BLaER1 treated with 17β-estradiol and CSF1 and Interleukin-3, amounts not matched to agents 10 nM and 100 nM (cell line): Measurements from ENCODE around the gene COG8.

Experiments used
- H3K27ac ChIP-seq, 11 experiments: shearing (Covaris generic); formaldehyde crosslinking; 2 replicates each; pipeline ENCODE4 v1.8.1; 2022
- H3K27me3 ChIP-seq, 11 experiments: shearing (Covaris generic); formaldehyde crosslinking; 2 replicates each; pipeline ENCODE4 v1.8.1; 2022
- H3K36me3 ChIP-seq, 11 experiments: shearing (Covaris generic); formaldehyde crosslinking; 2 replicates each; pipeline ENCODE4 v1.8.1; 2022
- H3K4me1 ChIP-seq, 10 experiments: shearing (Covaris generic); formaldehyde crosslinking; 2 replicates each; pipeline ENCODE4 v1.8.1; 2022
- H3K4me2 ChIP-seq, 11 experiments: shearing (Covaris generic); formaldehyde crosslinking; 2 replicates each; pipeline ENCODE4 v1.8.1; 2022
- H3K4me3 ChIP-seq, 10 experiments: shearing (Covaris generic); formaldehyde crosslinking; 2 replicates each; pipeline ENCODE4 v1.8.1; 2022
- H3K9ac ChIP-seq, 11 experiments: shearing (Covaris generic); formaldehyde crosslinking; 2 replicates each; pipeline ENCODE4 v1.8.1; 2022
- H3K9me3 ChIP-seq, 11 experiments: shearing (Covaris generic); formaldehyde crosslinking; replicated peaks in 1 of 11; 2 replicates each; pipeline ENCODE4 v1.8.1; 2022
- H4K20me1 ChIP-seq, 11 experiments: shearing (Covaris generic); formaldehyde crosslinking; 2 replicates each; pipeline ENCODE4 v1.8.1; 2022
- Cebpa-rat ChIP-seq, 11 experiments: shearing (Covaris generic); IDR thresholded peaks; 2 replicates each; pipeline ENCODE4 v1.8.1; 2022

COG8 gene

DNA sequence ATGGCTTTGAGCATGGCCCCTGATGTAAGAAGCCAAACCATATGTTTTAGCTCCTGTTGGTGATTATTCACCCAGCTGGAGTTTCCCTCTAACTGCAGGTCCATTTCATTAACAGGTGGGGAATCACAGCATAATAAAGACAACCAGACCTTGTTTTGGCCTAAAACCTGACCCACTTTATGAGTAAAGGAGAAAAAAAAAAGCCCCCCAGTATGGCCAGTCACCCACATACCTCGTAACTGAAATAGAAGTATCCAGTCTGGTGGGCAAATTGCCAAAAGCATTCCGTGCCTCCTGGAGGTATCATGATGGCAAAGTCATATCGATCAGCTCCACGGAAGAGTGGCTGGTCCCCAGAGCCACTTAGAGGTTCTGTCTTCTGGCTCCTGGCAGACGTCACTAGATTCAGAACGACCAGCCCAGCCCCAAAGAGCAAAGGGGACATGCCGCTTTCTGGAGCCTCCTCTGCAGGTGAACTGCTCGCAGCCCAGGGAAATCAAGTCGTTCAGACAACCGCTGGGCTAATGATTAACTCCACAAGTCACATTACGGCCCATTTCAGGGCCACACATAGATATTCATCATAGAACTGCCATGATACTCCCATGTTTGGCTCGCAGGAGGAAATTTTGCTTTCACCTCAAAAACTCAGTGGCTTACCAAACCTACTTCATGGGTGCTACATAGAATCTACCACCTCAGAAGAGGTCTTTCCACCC lies 12.1 kb upstream of the COG8 start, which contains the start of gene TMED6:
TMED6 (minus strand) TSS at position 478 of the 719 bp plus-strand sequence; CDS start at position 445, 33 bp downstream.
- H3K4me1 ChIP-seq, result peaks cover 0 to 32% (median 9%) of the 10 kb centered on the region in 10 experiments; a peak in 18 of 20 replicates
- H3K9me3 ChIP-seq, result no peaks in the 10 kb centered on the region
- no peaks in the 10 kb centered on the region for H3K27me3 ChIP-seq
- no peak within 1 kb of the TSS for H3K4me3 ChIP-seq
- peaks cover 39 to 94% (median 74%) of the 10 kb centered on the region in 11 experiments for H3K36me3 ChIP-seq
- H3K4me2 ChIP-seq, result no peak within 1 kb of the TSS
- no peak for TF ChIP-seq Cebpa-rat (IDR thresholded peaks at IDR 0.05)
- peak within 1 kb of the TSS in 1 of 11 experiments; percentile 28; a peak in 1 of 22 replicates for H3K27ac ChIP-seq
- H3K9ac ChIP-seq, result no peak within 1 kb of the TSS
- H4K20me1 ChIP-seq, result peaks cover 0 to 11% (median 0%) of the 10 kb centered on the region in 11 experiments; a peak in 3 of 22 replicates

DNA sequence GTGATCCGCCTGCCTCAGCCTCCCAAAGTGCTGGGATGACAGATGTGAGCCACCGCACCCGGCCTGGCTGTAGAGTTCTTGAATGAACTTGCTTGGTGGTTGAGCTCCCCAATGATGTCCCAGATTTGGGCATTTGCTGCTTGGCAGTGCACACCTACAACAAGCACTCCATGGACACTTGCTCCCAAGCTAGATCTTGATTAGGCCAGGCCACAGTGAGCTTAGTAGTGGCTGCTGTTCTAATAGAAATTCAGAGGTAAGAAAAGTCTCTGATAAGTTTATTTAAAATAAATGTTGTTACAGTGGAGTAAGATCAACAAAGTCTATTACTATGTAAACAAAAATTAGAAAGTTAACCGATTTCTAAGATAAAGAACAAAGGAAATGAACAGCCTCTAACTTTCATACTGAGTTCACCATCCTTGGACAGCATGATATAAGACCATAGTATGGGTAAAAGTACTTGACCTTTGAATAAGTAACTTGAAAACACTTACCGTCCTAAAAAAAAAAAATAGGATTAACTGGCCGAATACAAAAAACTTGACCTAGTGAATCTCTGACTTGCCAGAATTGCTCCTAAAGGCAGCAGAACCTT lies 11.3 kb upstream of the COG8 start:
- Histone ChIP-seq H3K36me3 (peaks cover 39 to 96% (median 74%) of the 10 kb centered on the region in 11 experiments), H3K9me3 (no peaks in the 10 kb centered on the region), H3K27ac (no peak overlapping the region), H3K9ac (no peak overlapping the region), H4K20me1 (peaks cover 0 to 17% (median 0%) of the 10 kb centered on the region in 11 experiments; a peak in 4 of 22 replicates), H3K4me1 (peaks cover 2 to 23% (median 17%) of the 10 kb centered on the region in 10 experiments; a peak in 19 of 20 replicates), H3K4me3 (no peak overlapping the region), H3K27me3 (no peaks in the 10 kb centered on the region), H3K4me2 (no peak overlapping the region)
- no peak for TF ChIP-seq Cebpa-rat (IDR thresholded peaks at IDR 0.05)

DNA sequence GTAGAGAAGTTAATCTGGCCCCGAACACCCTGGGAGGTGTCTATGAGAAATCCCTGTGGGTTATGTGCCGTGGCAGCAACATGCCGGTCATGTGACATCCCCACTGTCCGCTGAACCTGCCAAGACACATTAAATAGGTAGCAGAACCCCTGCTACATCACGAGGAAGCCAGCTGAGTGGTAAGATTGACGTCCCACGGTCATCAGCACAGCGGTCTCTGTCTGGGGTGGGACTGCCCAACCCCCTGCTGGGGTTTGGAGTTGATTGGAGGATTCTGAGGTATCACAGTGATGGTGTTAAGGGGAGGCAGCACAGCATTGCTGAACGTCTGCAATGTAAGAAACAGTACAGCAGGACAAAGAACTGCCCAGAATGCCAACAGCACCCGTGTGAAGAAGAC lies 10.2 kb upstream of the COG8 start:
- peaks cover 39 to 96% (median 76%) of the 10 kb centered on the region in 11 experiments for H3K36me3 ChIP-seq
- no peak for TF ChIP-seq Cebpa-rat (IDR thresholded peaks at IDR 0.05)
- no peaks in the 10 kb centered on the region for H3K9me3 ChIP-seq
- H3K4me2 ChIP-seq, result no peak overlapping the region
- no peaks in the 10 kb centered on the region for H3K27me3 ChIP-seq
- peaks cover 0 to 28% (median 0%) of the 10 kb centered on the region in 11 experiments; a peak in 8 of 22 replicates for H4K20me1 ChIP-seq
- peaks cover 3 to 33% (median 21%) of the 10 kb centered on the region in 10 experiments; a peak in 18 of 20 replicates for H3K4me1 ChIP-seq
- H3K27ac ChIP-seq, result no peak overlapping the region
- H3K4me3 ChIP-seq, result no peak overlapping the region
- H3K9ac ChIP-seq, result 0 out of 22 replicates have a peak overlapping the region, but pooled peaks of 1 of the 11 experiments have one; percentile 2

DNA sequence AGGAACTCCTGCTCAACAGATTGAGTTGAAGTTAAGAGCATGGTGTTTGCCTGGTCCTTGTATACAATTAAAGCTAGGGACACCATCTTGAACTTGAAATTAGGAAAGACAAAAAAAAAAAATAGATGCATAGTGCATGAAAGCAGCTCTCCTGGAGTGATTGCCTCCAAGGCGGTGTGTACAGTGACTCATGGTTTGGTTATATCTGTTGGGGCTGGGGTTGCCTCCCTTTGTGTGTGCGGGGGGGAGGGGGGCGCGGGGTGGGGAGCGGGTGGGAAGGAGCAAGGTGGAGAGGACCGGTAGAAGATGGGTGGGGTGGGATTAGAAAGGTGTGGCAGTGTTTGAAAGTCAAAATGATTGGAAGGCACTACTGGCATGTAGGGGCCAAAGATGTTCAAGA lies 8.9 kb upstream of the COG8 start:
- Histone ChIP-seq H3K4me1 (peaks cover 3 to 37% (median 21%) of the 10 kb centered on the region in 10 experiments; a peak in 16 of 20 replicates), H3K4me2 (no peak overlapping the region), H3K27me3 (no peaks in the 10 kb centered on the region), H3K9me3 (no peaks in the 10 kb centered on the region), H3K36me3 (peaks cover 48 to 96% (median 80%) of the 10 kb centered on the region in 11 experiments), H4K20me1 (peaks cover 0 to 40% (median 8%) of the 10 kb centered on the region in 11 experiments; a peak in 10 of 22 replicates), H3K27ac (no peak overlapping the region), H3K4me3 (no peak overlapping the region), H3K9ac (no peak overlapping the region)
- TF ChIP-seq Cebpa-rat (IDR thresholded peaks at IDR 0.05), result no peak

DNA sequence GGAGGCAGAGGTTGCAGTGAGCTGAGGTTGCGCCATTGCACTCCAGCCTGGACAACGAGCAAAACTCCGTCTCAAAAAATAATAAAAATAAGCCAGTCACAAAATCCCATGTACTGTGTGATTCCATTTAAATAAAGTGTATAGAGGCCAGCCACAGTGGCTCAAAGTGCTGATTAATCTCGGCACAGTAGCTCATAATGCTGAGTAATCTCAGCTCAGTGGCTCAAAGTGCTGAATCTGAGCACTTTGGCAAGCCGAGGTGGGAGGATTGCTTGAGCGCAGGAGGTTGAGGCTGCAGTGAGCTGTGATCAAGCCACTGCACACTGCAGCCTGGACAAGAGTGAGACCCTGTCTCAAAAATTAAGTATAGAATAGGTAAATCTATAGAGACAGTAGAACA lies 7.3 kb upstream of the COG8 start:
- Histone ChIP-seq H3K27ac (peak overlapping the region in 4 of 11 experiments; percentile 2 to 60 (median 40); a peak in 4 of 22 replicates), H4K20me1 (peaks cover 0 to 41% (median 14%) of the 10 kb centered on the region in 11 experiments; a peak in 11 of 22 replicates), H3K36me3 (peaks cover 50 to 96% (median 82%) of the 10 kb centered on the region in 11 experiments), H3K27me3 (no peaks in the 10 kb centered on the region), H3K4me2 (peak overlapping the region in 6 of 11 experiments; percentile 23 to 79 (median 67); a peak in 11 of 22 replicates), H3K9ac (no peak overlapping the region), H3K9me3 (no peaks in the 10 kb centered on the region), H3K4me1 (peaks cover 6 to 51% (median 30%) of the 10 kb centered on the region in 10 experiments; a peak in 19 of 20 replicates), H3K4me3 (no peak overlapping the region)
- TF ChIP-seq Cebpa-rat (IDR thresholded peaks at IDR 0.05), result no peak

DNA sequence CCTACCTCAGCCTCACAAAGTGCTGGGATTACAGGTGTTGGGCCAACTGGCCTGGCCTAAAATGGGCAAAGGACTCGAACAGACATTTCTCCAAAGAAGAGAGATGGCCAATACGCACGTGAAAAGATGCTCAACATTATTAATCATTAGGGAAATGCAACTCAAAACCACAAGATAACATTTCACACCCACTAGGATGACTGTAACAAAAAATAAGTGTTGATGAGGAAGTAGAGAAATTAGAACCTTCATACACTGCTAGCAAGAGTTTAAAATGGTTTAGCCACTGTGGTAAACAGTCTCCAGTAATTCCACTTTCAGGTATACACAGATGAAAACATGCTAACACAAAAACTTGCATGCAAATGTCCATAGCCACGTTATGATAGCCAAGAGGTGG lies 6.6 kb upstream of the COG8 start:
- H3K4me2 ChIP-seq, result peak overlapping the region in 8 of 11 experiments; percentile 18 to 79 (median 66); a peak in 14 of 22 replicates
- no peak for TF ChIP-seq Cebpa-rat (IDR thresholded peaks at IDR 0.05)
- H3K36me3 ChIP-seq, result peaks cover 51 to 96% (median 82%) of the 10 kb centered on the region in 11 experiments
- H3K27me3 ChIP-seq, result no peaks in the 10 kb centered on the region
- peak overlapping the region in 1 of 11 experiments; percentile 41; a peak in 2 of 22 replicates for H3K9ac ChIP-seq
- H3K9me3 ChIP-seq, result no peaks in the 10 kb centered on the region
- H3K27ac ChIP-seq, result peak overlapping the region in 4 of 11 experiments; percentile 2 to 60 (median 46); a peak in 8 of 22 replicates
- H3K4me1 ChIP-seq, result peaks cover 13 to 58% (median 37%) of the 10 kb centered on the region in 10 experiments
- H3K4me3 ChIP-seq, result no peak overlapping the region
- H4K20me1 ChIP-seq, result peaks cover 0 to 46% (median 14%) of the 10 kb centered on the region in 11 experiments; a peak in 12 of 22 replicates

DNA sequence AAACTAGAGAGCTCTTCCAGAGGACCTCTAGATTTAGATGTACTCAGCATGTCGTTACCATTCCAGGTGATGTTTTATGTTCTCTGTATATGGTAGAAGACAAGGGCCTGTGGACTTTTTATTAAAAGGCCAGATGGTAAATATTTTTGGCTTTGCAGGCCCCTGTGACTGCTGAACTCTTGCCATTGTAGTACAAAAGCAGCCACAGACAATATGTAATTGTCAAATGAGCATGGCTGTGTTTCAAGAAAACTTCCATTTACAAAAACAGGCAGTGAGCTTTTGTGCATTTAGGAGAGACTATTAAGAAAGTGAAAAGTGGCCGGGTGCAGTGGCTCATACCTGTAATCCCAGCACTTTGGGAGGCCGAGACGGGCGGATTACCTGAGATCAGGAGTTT lies 4.8 kb upstream of the COG8 start:
- no peak overlapping the region for H3K27ac ChIP-seq
- H4K20me1 ChIP-seq, result peaks cover 0 to 46% (median 14%) of the 10 kb centered on the region in 11 experiments; a peak in 12 of 22 replicates
- no peak overlapping the region for H3K9ac ChIP-seq
- no peak for TF ChIP-seq Cebpa-rat (IDR thresholded peaks at IDR 0.05)
- H3K36me3 ChIP-seq, result peaks cover 40 to 87% (median 72%) of the 10 kb centered on the region in 11 experiments
- no peaks in the 10 kb centered on the region for H3K27me3 ChIP-seq
- H3K4me2 ChIP-seq, result peak overlapping the region in 1 of 11 experiments; percentile 68; a peak in 1 of 22 replicates
- no peaks in the 10 kb centered on the region for H3K9me3 ChIP-seq
- H3K4me1 ChIP-seq, result peaks cover 19 to 64% (median 43%) of the 10 kb centered on the region in 10 experiments
- H3K4me3 ChIP-seq, result no peak overlapping the region

DNA sequence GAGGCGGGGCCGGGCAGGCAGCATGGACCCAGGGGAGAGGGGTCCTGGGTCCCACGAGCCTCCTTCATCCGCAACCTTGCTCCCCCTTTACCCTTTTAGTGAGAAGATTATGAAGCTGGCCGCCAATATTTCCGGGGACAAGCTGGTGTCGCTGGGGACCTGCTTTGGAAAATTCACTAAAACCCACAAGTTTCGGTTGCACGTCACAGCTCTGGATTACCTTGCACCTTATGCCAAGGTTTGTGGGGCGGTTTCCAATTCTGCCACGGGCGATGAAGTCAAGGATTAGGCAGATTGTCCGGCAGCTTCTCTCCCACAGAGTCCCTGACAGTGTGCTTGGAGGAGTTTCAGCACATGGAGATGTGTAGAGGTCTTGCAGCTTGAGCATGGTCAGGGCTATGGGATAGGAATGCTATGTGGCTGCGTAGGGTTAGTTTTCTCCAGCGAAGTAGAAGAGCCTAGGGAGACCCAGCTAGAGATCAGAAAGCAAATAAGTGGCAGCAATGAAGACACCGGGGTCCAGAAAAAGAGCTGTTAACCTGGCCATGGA lies 806 bp upstream of the COG8 start:
- H3K9me3 ChIP-seq, result no peaks in the 10 kb centered on the region
- H3K4me3 ChIP-seq, result peak overlapping the region; percentile 78 to 99 (median 87)
- no peak for TF ChIP-seq Cebpa-rat (IDR thresholded peaks at IDR 0.05)
- peaks cover 33 to 56% (median 41%) of the 10 kb centered on the region in 10 experiments for H3K4me1 ChIP-seq
- H3K27ac ChIP-seq, result peak overlapping the region; percentile 62 to 95 (median 91)
- peak overlapping the region; percentile 79 to 95 (median 92) for H3K4me2 ChIP-seq
- H3K27me3 ChIP-seq, result no peaks in the 10 kb centered on the region
- H3K9ac ChIP-seq, result peak overlapping the region; percentile 87 to 96 (median 92)
- peaks cover 0 to 34% (median 9%) of the 10 kb centered on the region in 11 experiments; a peak in 12 of 22 replicates for H4K20me1 ChIP-seq
- peaks cover 52 to 71% (median 63%) of the 10 kb centered on the region in 11 experiments for H3K36me3 ChIP-seq
